GM18520 (cell line): Measurements from ENCODE around the gene TRMT112.

ENCODE experiments used
- ATAC-seq: cut with Tn5 transposase; IDR thresholded peaks from one replicate; pipeline ENCODE4 v1.9.1; 2021; ENCODE audit not compliant: unreplicated experiment

TRMT112 gene

DNA sequence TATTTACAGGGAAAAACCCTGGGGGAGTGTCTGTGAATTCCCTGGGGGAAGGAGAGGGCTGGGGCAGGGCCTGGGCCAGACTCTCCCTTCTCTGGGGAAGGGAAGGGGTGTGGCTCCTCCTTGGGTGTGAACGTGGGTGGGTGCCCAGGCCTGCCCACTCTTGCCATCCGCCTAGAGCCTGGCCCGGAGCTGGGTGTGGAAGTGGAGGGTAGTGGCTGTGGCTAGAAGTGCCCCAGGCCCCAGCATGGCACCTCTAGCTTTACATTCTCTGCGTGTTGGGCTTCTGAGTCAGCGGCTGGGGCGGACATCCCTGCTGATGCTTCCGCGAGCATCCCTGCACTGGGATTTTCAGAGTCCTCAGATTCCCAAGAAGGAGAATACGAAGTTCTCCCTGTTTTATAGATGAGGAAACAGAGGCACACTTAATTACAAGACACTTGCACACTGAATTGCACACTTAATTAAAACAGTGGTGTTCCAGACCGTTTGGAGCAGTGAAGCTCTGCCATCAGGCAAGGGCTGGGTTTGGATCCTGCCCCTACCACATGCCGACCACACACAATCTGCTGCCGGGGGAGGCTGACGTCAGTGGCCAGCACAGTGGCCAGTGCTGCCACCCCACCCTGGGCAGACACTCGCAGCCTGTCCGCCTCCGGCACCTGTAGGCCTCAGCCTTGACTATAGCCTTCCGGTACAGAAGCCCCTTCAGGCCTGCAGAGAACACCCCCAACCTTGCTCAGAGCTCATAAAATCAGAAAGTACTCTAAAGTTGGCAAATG is 40.5 kb downstream of the TRMT112 start:
- ATAC-seq, result no peak

DNA sequence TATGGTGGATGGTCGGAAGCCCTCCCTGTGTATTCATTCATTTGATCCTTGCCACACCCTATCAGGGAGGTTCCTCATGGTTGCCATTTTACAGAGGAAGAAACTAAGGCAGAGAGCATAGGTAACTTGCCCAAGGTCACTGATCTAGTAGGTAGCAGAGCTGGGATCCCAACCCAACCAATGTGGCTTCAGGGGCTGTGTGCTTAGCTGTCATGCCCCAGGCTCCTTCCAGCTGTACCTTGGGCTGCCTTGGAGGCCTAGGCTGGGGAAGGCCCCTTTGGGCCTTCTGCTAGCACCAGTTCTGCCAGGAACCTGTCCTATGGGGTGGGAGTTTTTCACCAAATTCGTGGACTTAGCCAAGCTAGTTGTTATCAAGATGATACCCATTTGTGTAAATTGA is 41.5 kb downstream of the TRMT112 start:
- no peak for ATAC-seq

DNA sequence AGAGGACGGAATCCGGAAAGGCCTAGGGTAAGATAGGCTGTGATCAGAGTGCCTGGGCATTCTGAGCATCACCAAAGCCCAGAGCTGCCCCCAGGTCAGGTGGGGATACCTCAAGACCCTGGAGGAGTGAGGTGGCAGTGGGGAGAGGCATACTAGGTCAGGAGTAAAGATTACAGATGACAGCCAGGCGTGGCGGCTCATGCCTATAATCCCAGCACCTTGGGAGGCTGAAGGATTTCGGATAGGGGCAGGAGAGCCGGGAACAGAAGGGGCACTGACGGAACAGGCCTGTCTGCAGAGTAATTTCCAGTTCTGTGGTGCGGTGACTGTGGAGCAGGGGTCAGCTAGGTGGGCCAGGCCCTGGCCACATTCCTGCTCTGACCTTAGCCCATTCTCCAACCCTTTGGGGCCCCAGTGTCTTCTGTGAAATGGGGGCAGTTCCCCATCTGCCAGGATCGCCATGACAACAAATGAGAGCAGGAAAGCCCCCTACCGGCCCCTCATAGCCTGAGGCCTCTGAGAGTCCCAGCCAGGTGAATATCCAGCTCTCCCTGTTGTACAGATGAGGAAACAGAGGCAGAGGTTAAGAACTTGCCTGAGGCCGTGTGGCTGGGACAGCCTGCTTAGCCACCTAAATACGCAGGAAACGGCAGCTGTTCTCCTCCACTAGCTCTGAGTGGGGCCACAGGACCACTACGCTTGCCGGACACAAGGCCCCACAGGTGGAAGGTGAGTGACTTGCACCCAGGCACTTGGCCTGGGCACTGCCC is 42.1 kb downstream of the TRMT112 start:
- ATAC-seq, result no peak

DNA sequence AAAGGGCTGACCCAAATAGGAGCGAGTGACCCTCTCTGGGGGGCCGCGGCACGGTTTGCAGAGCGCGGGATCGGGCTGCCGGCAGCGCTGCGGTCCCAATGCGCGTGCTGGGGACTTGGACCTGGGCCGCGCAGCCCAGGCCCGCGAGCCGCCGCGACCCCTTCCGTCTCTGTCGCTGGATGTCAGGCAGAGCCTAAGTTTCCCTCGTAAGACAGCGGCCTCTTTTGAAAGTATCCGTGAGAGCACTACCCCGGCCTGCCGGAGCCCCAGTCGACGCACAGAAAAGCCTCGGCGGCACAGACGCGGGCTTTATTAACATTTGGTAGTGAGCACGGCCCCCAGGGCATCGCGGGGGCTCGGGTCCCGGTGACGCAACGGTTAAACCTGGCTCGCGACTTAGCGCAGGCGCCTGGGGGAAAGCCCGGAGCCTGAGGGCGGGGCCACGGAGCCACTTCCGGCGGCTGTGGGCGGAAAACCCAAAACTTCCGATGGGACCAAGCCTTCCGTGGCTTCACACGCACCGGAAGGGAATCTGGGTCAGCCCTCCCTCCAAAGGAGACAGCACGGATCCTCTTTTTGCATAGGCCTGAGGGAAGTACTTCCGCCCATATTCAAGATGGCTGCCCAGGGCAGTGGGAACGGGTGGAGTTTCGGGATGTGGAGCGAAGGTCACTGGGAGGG is 47.7 kb downstream of the TRMT112 start:
- ATAC-seq, result peak; percentile 72

DNA sequence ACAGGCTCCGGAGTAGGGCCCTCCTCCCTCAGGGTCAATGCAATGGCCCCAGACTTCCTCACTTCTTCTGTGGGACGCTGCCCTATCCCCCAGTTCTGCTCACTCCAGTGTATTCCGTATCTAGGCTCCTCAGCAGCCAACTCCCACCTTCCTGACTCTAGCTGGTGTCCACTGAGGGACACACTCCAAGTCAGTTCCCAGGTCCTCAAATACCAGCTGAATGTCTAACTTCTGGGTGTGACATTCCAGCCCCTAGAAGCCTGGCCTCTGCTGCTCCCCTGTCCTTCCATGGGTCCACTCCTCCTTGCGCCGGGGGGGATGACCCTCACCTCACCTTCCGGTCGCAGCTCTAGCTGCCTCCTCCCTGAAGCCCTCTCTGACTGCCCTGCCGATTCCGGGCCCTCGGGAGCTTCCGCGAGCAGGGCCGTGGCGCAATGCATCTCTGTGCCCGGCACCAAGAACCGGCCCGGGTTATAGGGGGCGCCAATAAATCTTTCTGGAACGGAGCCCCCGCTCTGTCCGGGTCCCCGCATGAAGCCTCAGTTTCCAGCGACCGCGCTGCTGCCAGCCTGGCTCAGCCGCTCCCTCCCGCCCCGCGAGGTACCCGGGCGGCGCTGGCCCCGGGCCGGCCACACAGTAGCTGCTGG is 48.3 kb downstream of the TRMT112 start:
- ATAC-seq, result peak; percentile 5

DNA sequence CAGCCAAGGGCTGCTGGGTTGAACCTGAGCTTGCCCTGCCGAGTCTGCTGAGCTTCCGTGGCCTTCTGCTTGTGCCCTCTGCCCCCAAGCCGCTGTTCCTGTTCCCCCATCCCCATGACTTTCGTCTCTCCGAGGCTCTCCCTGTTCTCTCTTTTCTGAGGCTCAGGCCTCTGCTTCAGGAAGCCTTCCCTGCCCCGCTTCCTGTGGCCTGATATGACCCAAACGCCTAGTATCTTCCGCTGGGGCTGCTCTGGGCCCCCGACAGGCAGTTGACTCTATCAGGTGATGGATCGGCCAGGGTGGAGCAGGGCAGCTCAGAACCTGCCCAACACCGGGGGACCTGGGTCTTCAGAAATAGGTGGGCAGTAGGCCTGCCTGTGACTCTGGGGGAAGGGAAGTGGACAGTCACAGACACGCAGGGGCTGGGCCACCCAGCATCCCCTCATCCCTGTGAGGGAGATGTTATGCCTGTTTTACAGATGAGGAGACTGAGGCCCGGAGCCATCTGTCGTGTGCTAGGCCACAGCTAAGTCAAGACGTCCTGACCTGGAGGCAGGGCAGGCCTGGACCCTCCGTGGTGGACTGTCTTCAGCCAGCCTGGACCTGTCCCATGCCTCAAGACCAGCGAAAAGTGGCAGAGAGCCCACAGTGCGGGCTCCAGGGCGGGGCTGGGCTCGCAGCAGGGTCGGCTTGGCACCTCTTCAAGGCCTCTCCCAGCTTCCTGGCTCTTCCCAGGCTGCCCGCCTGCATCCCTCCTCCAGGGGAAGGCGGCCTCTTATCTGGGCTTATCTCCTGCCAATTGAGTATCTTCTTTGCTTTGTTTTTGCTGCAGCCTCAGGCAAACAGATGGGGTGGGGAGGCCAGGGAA is 49.1 kb downstream of the TRMT112 start:
- ATAC-seq, result no peak

DNA sequence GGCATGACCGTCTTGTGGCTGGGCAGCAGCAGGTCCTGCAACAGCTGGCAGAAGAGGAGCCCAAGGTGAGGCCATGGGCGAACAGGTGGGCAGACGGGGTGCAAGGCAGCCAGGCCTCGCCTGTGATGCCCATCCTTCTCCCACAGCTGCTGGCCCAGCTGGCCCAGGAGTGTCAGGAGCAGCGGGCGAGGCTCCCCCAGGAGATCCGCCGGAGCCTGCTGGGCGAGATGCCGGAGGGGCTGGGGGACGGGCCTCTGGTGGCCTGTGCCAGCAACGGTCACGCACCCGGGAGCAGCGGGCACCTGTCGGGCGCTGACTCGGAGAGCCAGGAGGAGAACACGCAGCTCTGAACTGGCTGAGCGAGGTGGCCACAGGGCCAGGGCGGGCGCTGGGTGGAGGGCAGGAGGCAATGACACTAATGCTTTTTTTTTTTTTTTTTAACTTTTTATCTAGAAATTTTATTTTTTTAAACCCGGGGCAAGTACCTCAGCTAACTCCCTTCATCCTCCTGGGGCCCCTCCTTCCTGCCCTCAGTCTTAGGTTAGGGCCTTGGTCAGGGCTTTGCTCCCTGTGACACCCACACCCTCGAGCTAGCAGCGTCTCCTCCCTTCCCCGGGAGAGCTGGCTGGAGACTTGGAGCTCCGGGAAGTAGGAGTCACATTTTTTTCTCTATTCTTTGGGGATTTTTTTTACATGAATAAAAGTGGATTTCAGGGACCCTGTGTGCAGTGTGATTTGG is 50.0 kb downstream of the TRMT112 start:
- ATAC-seq, result no peak
